Measurements from ENCODE around the gene ASCL5.

GRCh38 chr1:201141418-201141817 is 14.4 kb upstream of the ASCL5 start:
- TF ChIP-seq CENPBD1 (CRISPR knock-in tag; IDR thresholded peaks at IDR 0.05; ENCODE audit: borderline replicate concordance, low read depth), result no peak
- no peak for TF ChIP-seq NR2C2 (CRISPR knock-in tag; IDR thresholded peaks at IDR 0.05; ENCODE audit: borderline replicate concordance)
